IPS-NIHi7 (cell line): Measurements from ENCODE around the gene GABRB1.

Experiments used
- DNase-seq: peaks from one replicate; pipeline ENCODE4 v3.0.0; 2012; ENCODE audit warnings: mixed read lengths; ENCODE audit errors: extremely low spot score

Gene GABRB1

GRCh38 chr4:47049347-47049746 is 18.0 kb downstream of the GABRB1 start:
- no peak for DNase-seq

- DNase-seq = no peak
Measured at GRCh38 chr4:47050761-47051725, 19.7 kb downstream of the GABRB1 start.

- DNase-seq = no peak
Measured at GRCh38 chr4:47053485-47053884, 22.1 kb downstream of the GABRB1 start.

- DNase-seq = no peak
Measured at GRCh38 chr4:47054130-47054529, 22.8 kb downstream of the GABRB1 start.

- no peak for DNase-seq
Measured at GRCh38 chr4:47057991-47058390, 26.6 kb downstream of the GABRB1 start.

- DNase-seq = no peak
Measured at GRCh38 chr4:47060561-47060960, 29.2 kb downstream of the GABRB1 start.

- DNase-seq = no peak
Measured at GRCh38 chr4:47061435-47061834, 30.1 kb downstream of the GABRB1 start.

- DNase-seq = no peak
Measured at GRCh38 chr4:47065051-47065481, 33.7 kb downstream of the GABRB1 start.

- no peak for DNase-seq
Measured at GRCh38 chr4:47068986-47069385, 37.6 kb downstream of the GABRB1 start.

GRCh38 chr4:47071901-47072341 is 40.6 kb downstream of the GABRB1 start:
- no peak for DNase-seq

GRCh38 chr4:47073647-47074046 is 42.3 kb downstream of the GABRB1 start:
- DNase-seq = no peak

GRCh38 chr4:47074816-47075215 is 43.4 kb downstream of the GABRB1 start:
- DNase-seq = no peak

GRCh38 chr4:47075262-47075661 is 43.9 kb downstream of the GABRB1 start:
- no peak for DNase-seq

- DNase-seq = no peak
Measured at GRCh38 chr4:47075919-47076318, 44.6 kb downstream of the GABRB1 start.

- no peak for DNase-seq
Measured at GRCh38 chr4:47084111-47084510, 52.7 kb downstream of the GABRB1 start.

GRCh38 chr4:47084795-47085194 is 53.4 kb downstream of the GABRB1 start:
- DNase-seq = no peak

GRCh38 chr4:47088298-47088697 is 56.9 kb downstream of the GABRB1 start:
- no peak for DNase-seq

- DNase-seq = no peak
Measured at GRCh38 chr4:47095884-47096283, 64.5 kb downstream of the GABRB1 start.

- DNase-seq = no peak
Measured at GRCh38 chr4:47101453-47101852, 70.1 kb downstream of the GABRB1 start.

- no peak for DNase-seq
Measured at GRCh38 chr4:47104986-47105385, 73.6 kb downstream of the GABRB1 start.

- DNase-seq = no peak
Measured at GRCh38 chr4:47106561-47106960, 75.2 kb downstream of the GABRB1 start.

GRCh38 chr4:47109379-47109778 is 78.0 kb downstream of the GABRB1 start:
- no peak for DNase-seq

GRCh38 chr4:47110546-47111132 is 79.3 kb downstream of the GABRB1 start:
- no peak for DNase-seq
